Uterus (tissue), 4 donors: ENCODE data around the gene ATP10D. TPM values are rescaled to one million over a fixed set of nuclear protein-coding genes. Genes with fewer than 3 reads are reported as not detected.

ENCODE experiments used
- DNase-seq, 2 donors: peaks; one replicate each; pipeline ENCODE4 v3.0.0-alpha.2; 2019 to 2020
- H3K27ac ChIP-seq, 2 donors: fragments of 200-600 bp; sonication (generic); 1 replicate in 1 of 2; 2 replicates in 1 of 2; pipeline ENCODE4 v1.5.1; 2016 to 2018
- H3K27me3 ChIP-seq, 2 donors: fragments of 200-600 bp; sonication (generic); one replicate each; pipeline ENCODE4 v1.5.1; 2018 to 2019; ENCODE audit warnings: control low read depth in 1 of 2
- H3K36me3 ChIP-seq, 2 donors: fragments of 200-600 bp; sonication (generic); one replicate each; pipeline ENCODE4 v1.5.1; 2019; ENCODE audit warnings: control low read depth in 1 of 2
- H3K4me1 ChIP-seq, 2 donors: fragments of 200-600 bp; sonication (generic); one replicate each; pipeline ENCODE4 v1.5.1; 2018 to 2019; ENCODE audit warnings: control low read depth in 1 of 2
- H3K4me3 ChIP-seq, 2 donors: fragments of 200-600 bp; sonication (generic); 1 replicate in 1 of 2; 2 replicates in 1 of 2; pipeline ENCODE4 v1.5.1; 2018 to 2019; ENCODE audit warnings: mild to moderate bottlenecking in 1 of 2
- H3K9me3 ChIP-seq, 2 donors: fragments of 200-600 bp; sonication (generic); one replicate each; pipeline ENCODE4 v1.5.1; 2019; ENCODE audit warnings: control low read depth in 1 of 2
- CTCF ChIP-seq, 4 experiments: fragments of 200-600 bp in 2 of 4; fragments of 450-650 bp in 2 of 4; sonication (generic) in 2 of 4; IDR thresholded peaks; one replicate each; pipeline ENCODE4 v1.5.1; 2016 to 2019; ENCODE audit warnings: antibody characterized with exemption in 4 of 4, mild to moderate bottlenecking in 2 of 4, moderate library complexity in 1 of 4
- POLR2A ChIP-seq, 2 donors: fragments of 450-650 bp; IDR thresholded peaks; one replicate each; pipeline ENCODE4 v1.6.1; 2016; ENCODE audit warnings: antibody characterized with exemption in 2 of 2, mild to moderate bottlenecking in 1 of 2, moderate library complexity in 1 of 2
- intact Hi-C: fragments of 100-400 bp; cut with DNase I; formaldehyde crosslinking; loops from one replicate; pipeline ENCODE4 v1.15.1; 2023; ENCODE audit warnings: low total_unique reads
- total RNA-seq, 4 donors: library from RNA; depleted of rRNA in 3 of 4; stranded (reverse); fragments of >200 nt in 3 of 4; gene quantifications; one replicate each; pipeline versions ENCODE4 v1.1.0 to v1.2.4, GENCODE V29; 2014 to 2023
- donor health status: DM: yes; HTN: yes; CAD: no.

Gene ATP10D
- total RNA-seq, 4 donors from 2014 or later: 17.4 to 52.6 (median 27.3) TPM

GRCh38 chr4:47463235-47463956 lies 21.7 kb upstream of the ATP10D start, which contains the start of gene COMMD8:
TSS of gene COMMD8 (minus strand) at chr4:47463702. CDS start at chr4:47463651, 51 bp downstream.
- H3K36me3 ChIP-seq: no peaks in the 10 kb centered on the region
- no peaks in the 10 kb centered on the region for H3K4me1 ChIP-seq
- peak within 1 kb of the TSS; percentile 84 to 89 for H3K4me3 ChIP-seq
- intact Hi-C loops: no loop called here
- DNase-seq: peak; percentile 97
- H3K27ac ChIP-seq: peak within 1 kb of the TSS; percentile 88 to 93
- TF ChIP-seq CTCF (IDR thresholded peaks at IDR 0.05): peak; percentile 37 to 62 (median 46)
- TF ChIP-seq POLR2A (IDR thresholded peaks at IDR 0.05): peak; percentile 42 to 69
- no peaks in the 10 kb centered on the region for H3K9me3 ChIP-seq
- no peaks in the 10 kb centered on the region for H3K27me3 ChIP-seq

- Histone ChIP-seq H3K27me3 (no peaks in the 10 kb centered on the region), H3K4me3 (no peak overlapping the region), H3K36me3 (no peaks in the 10 kb centered on the region), H3K4me1 (no peaks in the 10 kb centered on the region), H3K27ac (no peak overlapping the region), H3K9me3 (no peaks in the 10 kb centered on the region)
- TF ChIP-seq CTCF (IDR thresholded peaks at IDR 0.05) (no peak), POLR2A (IDR thresholded peaks at IDR 0.05) (no peak)
- no peak for DNase-seq
- intact Hi-C loops: no loop called here
Measured at GRCh38 chr4:47465004-47465403, 20.1 kb upstream of the ATP10D start.

GRCh38 chr4:47466056-47466785 lies 18.9 kb upstream of the ATP10D start:
- no peak overlapping the region for H3K27ac ChIP-seq
- H3K27me3 ChIP-seq: no peaks in the 10 kb centered on the region
- H3K4me3 ChIP-seq: no peak overlapping the region
- TF ChIP-seq POLR2A (IDR thresholded peaks at IDR 0.05) (no peak), CTCF (IDR thresholded peaks at IDR 0.05) (no peak)
- H3K36me3 ChIP-seq: no peaks in the 10 kb centered on the region
- H3K4me1 ChIP-seq: no peaks in the 10 kb centered on the region
- DNase-seq: no peak
- intact Hi-C loops: no loop called here
- no peaks in the 10 kb centered on the region for H3K9me3 ChIP-seq

GRCh38 chr4:47468706-47469365 lies 16.2 kb upstream of the ATP10D start:
- Histone ChIP-seq H3K4me1 (no peaks in the 10 kb centered on the region), H3K27me3 (no peaks in the 10 kb centered on the region), H3K4me3 (no peak overlapping the region), H3K9me3 (no peaks in the 10 kb centered on the region), H3K36me3 (no peaks in the 10 kb centered on the region), H3K27ac (no peak overlapping the region)
- TF ChIP-seq CTCF (IDR thresholded peaks at IDR 0.05) (no peak), POLR2A (IDR thresholded peaks at IDR 0.05) (no peak)
- DNase-seq: no peak
- intact Hi-C loops: no loop called here

- H3K36me3 ChIP-seq: no peaks in the 10 kb centered on the region
Measured at GRCh38 chr4:47469951-47470350, 15.1 kb upstream of the ATP10D start.

More at GRCh38 chr4:47469951-47470350, 15.1 kb upstream of the ATP10D start:
- no peaks in the 10 kb centered on the region for H3K4me1 ChIP-seq
- intact Hi-C loops: no loop called here
- no peak for TF ChIP-seq POLR2A (IDR thresholded peaks at IDR 0.05)
- TF ChIP-seq CTCF (IDR thresholded peaks at IDR 0.05): no peak
- no peaks in the 10 kb centered on the region for H3K9me3 ChIP-seq
- no peak for DNase-seq
- no peak overlapping the region for H3K4me3 ChIP-seq
- H3K27ac ChIP-seq: no peak overlapping the region
- H3K27me3 ChIP-seq: no peaks in the 10 kb centered on the region
